GM23248 (cell line): Measurements from ENCODE around the gene MCOLN3. TPM values are rescaled to one million over a fixed set of nuclear protein-coding genes. Genes with fewer than 3 reads are reported as not detected.

Experiments
- DNase-seq: peaks from one replicate; pipeline ENCODE4 v3.0.0-alpha.2; 2015
- H2AFZ ChIP-seq: fragments of 200-600 bp; sonication (generic); 2 replicates; pipeline ENCODE4 v1.6.1; 2016; ENCODE audit warnings: antibody characterized with exemption
- H3F3A ChIP-seq: fragments of 200-600 bp; sonication (generic); 2 replicates; pipeline ENCODE4 v1.6.1; 2016; ENCODE audit warnings: mild to moderate bottlenecking, antibody characterized with exemption, mixed run types; ENCODE audit not compliant: insufficient read depth
- H3K27ac ChIP-seq: fragments of 200-600 bp; sonication (generic); 2 replicates; pipeline ENCODE4 v1.5.1; 2016; ENCODE audit warnings: mild to moderate bottlenecking
- H3K27me3 ChIP-seq: fragments of 200-600 bp; sonication (generic); replicated peaks from 2 replicates; pipeline ENCODE4 v1.6.1; 2016; ENCODE audit warnings: mild to moderate bottlenecking; ENCODE audit not compliant: insufficient read depth
- H3K36me3 ChIP-seq: fragments of 200-600 bp; sonication (generic); 2 replicates; pipeline ENCODE4 v1.6.1; 2016; ENCODE audit warnings: low read depth, mild to moderate bottlenecking
- H3K4me1 ChIP-seq: fragments of 200-600 bp; sonication (generic); 2 replicates; pipeline ENCODE4 v1.6.1; 2016; ENCODE audit warnings: mild to moderate bottlenecking; ENCODE audit not compliant: insufficient read depth
- H3K4me2 ChIP-seq: fragments of 200-600 bp; sonication (generic); one replicate; pipeline ENCODE4 v1.6.1; 2016; ENCODE audit warnings: mild to moderate bottlenecking; ENCODE audit not compliant: unreplicated experiment
- H3K4me3 ChIP-seq: fragments of 200-600 bp; sonication (generic); 2 replicates; pipeline ENCODE4 v1.5.1; 2016; ENCODE audit warnings: mild to moderate bottlenecking
- H3K79me2 ChIP-seq: fragments of 200-600 bp; sonication (generic); 2 replicates; pipeline ENCODE4 v1.6.1; 2016; ENCODE audit warnings: mild to moderate bottlenecking; ENCODE audit not compliant: insufficient read depth
- H3K9ac ChIP-seq: fragments of 200-600 bp; sonication (generic); 2 replicates; pipeline ENCODE4 v1.6.1; 2016; ENCODE audit warnings: mild to moderate bottlenecking
- H3K9me2 ChIP-seq: fragments of 200-600 bp; sonication (generic); 2 replicates; pipeline ENCODE4 v1.6.1; 2016; ENCODE audit warnings: mixed run types, mild to moderate bottlenecking, moderate library complexity; ENCODE audit not compliant: insufficient read depth
- H3K9me3 ChIP-seq: fragments of 200-600 bp; sonication (generic); one replicate; pipeline ENCODE4 v1.6.1; 2017; ENCODE audit warnings: low read depth
- H4K20me1 ChIP-seq: fragments of 200-600 bp; sonication (generic); 2 replicates; pipeline ENCODE4 v1.6.0; 2016; ENCODE audit not compliant: insufficient read depth
- EZH2 ChIP-seq: fragments of 200-600 bp; sonication (generic); IDR thresholded peaks from 2 replicates; pipeline ENCODE4 v1.6.1; 2018; ENCODE audit warnings: antibody characterized with exemption, mild to moderate bottlenecking; ENCODE audit not compliant: insufficient read depth, poor library complexity, severe bottlenecking
- EZH2phosphoT487 ChIP-seq: fragments of 200-600 bp; sonication (generic); IDR thresholded peaks from 2 replicates; pipeline ENCODE4 v1.6.1; 2018; ENCODE audit warnings: antibody characterized with exemption, moderate library complexity, mild to moderate bottlenecking, low read depth; ENCODE audit not compliant: insufficient read depth
- WGBS, 2 experiments: methylation state at CpG; one replicate each; pipeline ENCODE4 v1.1.6; 2015 to 2017; ENCODE audit warnings: low lambda C conversion rate in 2 of 2, low coverage in 1 of 2; ENCODE audit errors: missing lambda C conversion rate in 2 of 2; 5-methylcytosine and 5-hydroxymethylcytosine counted together
- in situ Hi-C: fragments of 300-500 bp; cut with MboI; formaldehyde crosslinking; loops from 2 replicates; pipeline ENCODE4 v1.15.0; 2020
- polyA plus RNA-seq: library from polyadenylated mRNA; unstranded; fragments of >200 nt; fragmentation: Nextera tagmentation; extraction: Ambion mirVana; gene quantifications from 2 replicates; pipeline ENCODE4 v1.2.1, GENCODE V29; 2016
- total RNA-seq: library from RNA; depleted of rRNA; stranded (reverse); fragments of >200 nt; shearing (Covaris generic); gene quantifications from 2 replicates; pipeline ENCODE4 v1.2.3, GENCODE V29; 2014

MCOLN3 gene
- total and polyA plus RNA-seq, 2 experiments from 2014 or later = 0.54 to 1.0 TPM

- no peak overlapping the region for H3K4me2 ChIP-seq
- peaks cover 5% of the 10 kb centered on the region for H3K4me1 ChIP-seq
- no peaks in the 10 kb centered on the region for H3K27me3 ChIP-seq
- H3K9ac ChIP-seq = no peak overlapping the region
- 94 to 96% methylated on average over 1 of the region's 1 CpG for WGBS, 2 experiments
- no peak overlapping the region for H3K27ac ChIP-seq
- H3F3A ChIP-seq = no peaks in the 10 kb centered on the region
- no peak overlapping the region for H2AFZ ChIP-seq
- DNase-seq = no peak
- H3K9me2 ChIP-seq = no peaks in the 10 kb centered on the region
- no peaks in the 10 kb centered on the region for H3K36me3 ChIP-seq
- TF ChIP-seq EZH2 (no peak), EZH2phosphoT487 (no peak)
- H3K79me2 ChIP-seq = no peaks in the 10 kb centered on the region
- no peaks in the 10 kb centered on the region for H4K20me1 ChIP-seq
- H3K4me3 ChIP-seq = no peak overlapping the region
- H3K9me3 ChIP-seq = no peaks in the 10 kb centered on the region
- in situ Hi-C loops = no loop called here
Measured at GRCh38 chr1:85065550-85065949, 17.2 kb upstream of the MCOLN3 start.

- in situ Hi-C loops = no loop called here
- peak overlapping the region; percentile 78 for H3K4me3 ChIP-seq
- 25 to 26% methylated on average over 7 of the region's 7 CpGs for WGBS, 2 experiments
- DNase-seq = no peak
- no peaks in the 10 kb centered on the region for H3K9me2 ChIP-seq
- H4K20me1 ChIP-seq = no peaks in the 10 kb centered on the region
- peak overlapping the region; percentile 84 for H3K4me2 ChIP-seq
- no peak for TF ChIP-seq EZH2phosphoT487
- no peak for TF ChIP-seq EZH2
- peak overlapping the region; percentile 95 for H2AFZ ChIP-seq
- H3F3A ChIP-seq = no peaks in the 10 kb centered on the region
- peak overlapping the region; percentile 94 for H3K27ac ChIP-seq
- no peaks in the 10 kb centered on the region for H3K79me2 ChIP-seq
- H3K36me3 ChIP-seq = no peaks in the 10 kb centered on the region
- peaks cover 5% of the 10 kb centered on the region for H3K4me1 ChIP-seq
- peak overlapping the region; percentile 86 for H3K9ac ChIP-seq
- no peaks in the 10 kb centered on the region for H3K9me3 ChIP-seq
- no peaks in the 10 kb centered on the region for H3K27me3 ChIP-seq
Measured at GRCh38 chr1:85062425-85063026, 14.2 kb upstream of the MCOLN3 start.

- peak overlapping the region; percentile 84 for H3K4me2 ChIP-seq
- peak overlapping the region; percentile 86 for H3K9ac ChIP-seq
- H3K27me3 ChIP-seq = no peaks in the 10 kb centered on the region
- no peaks in the 10 kb centered on the region for H3K9me3 ChIP-seq
- H3K27ac ChIP-seq = peak overlapping the region; percentile 94
- DNase-seq = peak; percentile 97
- H3K4me1 ChIP-seq = peaks cover 5% of the 10 kb centered on the region
- in situ Hi-C loops = no loop called here
- H2AFZ ChIP-seq = peak overlapping the region; percentile 95
- WGBS, 2 experiments = 1% methylated on average over 25 of the region's 25 CpGs
- no peaks in the 10 kb centered on the region for H3K9me2 ChIP-seq
- H3F3A ChIP-seq = no peaks in the 10 kb centered on the region
- H3K36me3 ChIP-seq = no peaks in the 10 kb centered on the region
- peak overlapping the region; percentile 78 for H3K4me3 ChIP-seq
- no peak for TF ChIP-seq EZH2phosphoT487
- TF ChIP-seq EZH2 = no peak
- H4K20me1 ChIP-seq = no peaks in the 10 kb centered on the region
- H3K79me2 ChIP-seq = no peaks in the 10 kb centered on the region
Measured at GRCh38 chr1:85061711-85062424, 13.6 kb upstream of the MCOLN3 start.

GRCh38 chr1:85060038-85060437, 11.7 kb upstream of the MCOLN3 start:
- Histone ChIP-seq H3K4me3 (no peak overlapping the region), H3K27ac (no peak overlapping the region), H3F3A (no peaks in the 10 kb centered on the region), H3K9me2 (no peaks in the 10 kb centered on the region), H3K36me3 (no peaks in the 10 kb centered on the region), H3K27me3 (no peaks in the 10 kb centered on the region), H3K4me1 (peaks cover 5% of the 10 kb centered on the region), H3K4me2 (no peak overlapping the region), H3K79me2 (no peaks in the 10 kb centered on the region), H3K9me3 (no peaks in the 10 kb centered on the region), H2AFZ (no peak overlapping the region), H4K20me1 (no peaks in the 10 kb centered on the region), H3K9ac (no peak overlapping the region)
- WGBS, 2 experiments = 79 to 85% methylated on average over 2 of the region's 2 CpGs
- TF ChIP-seq EZH2phosphoT487 (no peak), EZH2 (no peak)
- DNase-seq = no peak
- in situ Hi-C loops = no loop called here
